ACC112 (cell line): ENCODE measurements around the gene MTTP.

Source experiments
- H2AFZ ChIP-seq: fragments of 200-600 bp; sonication (generic); one replicate; pipeline ENCODE4 v1.6.0; 2017; ENCODE audit warnings: antibody characterized with exemption, low read length; ENCODE audit not compliant: unreplicated experiment
- H3K27ac ChIP-seq: fragments of 200-600 bp; sonication (generic); 2 replicates; pipeline ENCODE4 v1.5.1; 2014; ENCODE audit warnings: low read depth, mild to moderate bottlenecking, antibody characterized with exemption, low read length, moderate library complexity
- H3K27me3 ChIP-seq: fragments of 200-600 bp; sonication (generic); 2 replicates; pipeline ENCODE4 v1.6.1; 2014; ENCODE audit warnings: mild to moderate bottlenecking, antibody characterized with exemption, low read length, moderate library complexity, mixed read lengths; ENCODE audit not compliant: insufficient read depth
- H3K36me3 ChIP-seq: fragments of 200-600 bp; sonication (generic); 2 replicates; pipeline ENCODE4 v1.6.1; 2016; ENCODE audit warnings: mild to moderate bottlenecking, antibody characterized with exemption, low read length, moderate library complexity, mixed read lengths; ENCODE audit not compliant: insufficient read depth
- H3K4me1 ChIP-seq: fragments of 200-600 bp; sonication (generic); one replicate; pipeline ENCODE4 v1.6.1; 2016; ENCODE audit warnings: low read length, mixed read lengths; ENCODE audit not compliant: insufficient read depth, unreplicated experiment, control insufficient read depth
- H3K4me3 ChIP-seq: fragments of 200-600 bp; sonication (generic); 2 replicates; pipeline ENCODE4 v1.5.1; 2014; ENCODE audit warnings: mild to moderate bottlenecking, low read depth, low read length
- H3K79me2 ChIP-seq: fragments of 200-600 bp; sonication (generic); one replicate; pipeline ENCODE4 v1.6.0; 2016; ENCODE audit warnings: low read length; ENCODE audit not compliant: control insufficient read depth, unreplicated experiment, insufficient read depth

Gene MTTP

GRCh38 chr4:99564921-99565320, 9.7 kb upstream of the MTTP start:
- Histone ChIP-seq H3K36me3 (no peaks in the 10 kb centered on the region), H3K27ac (no peak overlapping the region), H3K4me3 (no peak overlapping the region; the same call in 1 of the 2 replicates), H3K27me3 (0 out of 2 replicates have a peak, but pooled peaks cover 3% of the 10 kb centered on the region), H3K4me1 (no peaks in the 10 kb centered on the region), H3K79me2 (no peaks in the 10 kb centered on the region), H2AFZ (peak overlapping the region; percentile 70)

- H3K27me3 ChIP-seq, result peaks cover 39% of the 10 kb centered on the region
- H3K4me1 ChIP-seq, result no peaks in the 10 kb centered on the region
- H3K4me3 ChIP-seq, result no peak overlapping the region
- no peaks in the 10 kb centered on the region for H3K36me3 ChIP-seq
- no peaks in the 10 kb centered on the region for H3K79me2 ChIP-seq
- no peak overlapping the region for H2AFZ ChIP-seq
- no peak overlapping the region for H3K27ac ChIP-seq
Observed at GRCh38 chr4:99571883-99572282, 2.7 kb upstream of the MTTP start.

- Histone ChIP-seq H3K27ac (no peak overlapping the region), H2AFZ (no peak overlapping the region), H3K36me3 (no peaks in the 10 kb centered on the region), H3K4me1 (no peaks in the 10 kb centered on the region), H3K4me3 (no peak overlapping the region), H3K79me2 (no peaks in the 10 kb centered on the region), H3K27me3 (peaks cover 44% of the 10 kb centered on the region)
Observed at GRCh38 chr4:99572527-99573240, 1.9 kb upstream of the MTTP start.

GRCh38 chr4:99573735-99574368, 772 bp upstream of the MTTP start:
- Histone ChIP-seq H3K4me1 (no peaks in the 10 kb centered on the region), H3K27ac (no peak overlapping the region), H3K4me3 (no peak overlapping the region), H3K36me3 (no peaks in the 10 kb centered on the region), H3K79me2 (no peaks in the 10 kb centered on the region), H3K27me3 (peaks cover 55% of the 10 kb centered on the region), H2AFZ (no peak overlapping the region)

- H3K4me3 ChIP-seq, result no peak overlapping the region
- H3K79me2 ChIP-seq, result no peaks in the 10 kb centered on the region
- H3K4me1 ChIP-seq, result no peaks in the 10 kb centered on the region
- H2AFZ ChIP-seq, result no peak overlapping the region
- peaks cover 62% of the 10 kb centered on the region for H3K27me3 ChIP-seq
- no peaks in the 10 kb centered on the region for H3K36me3 ChIP-seq
- no peak overlapping the region for H3K27ac ChIP-seq
Observed at GRCh38 chr4:99578714-99579113, 4.1 kb downstream of the MTTP start.

GRCh38 chr4:99585516-99585915, 10.9 kb downstream of the MTTP start:
- Histone ChIP-seq H3K27me3 (peaks cover 53% of the 10 kb centered on the region), H3K4me3 (no peak overlapping the region), H3K36me3 (no peaks in the 10 kb centered on the region), H3K27ac (no peak overlapping the region), H3K79me2 (no peaks in the 10 kb centered on the region), H3K4me1 (no peaks in the 10 kb centered on the region), H2AFZ (no peak overlapping the region)

- Histone ChIP-seq H3K4me1 (no peaks in the 10 kb centered on the region), H3K4me3 (no peak overlapping the region), H3K27me3 (peaks cover 50% of the 10 kb centered on the region), H3K79me2 (no peaks in the 10 kb centered on the region), H2AFZ (no peak overlapping the region), H3K27ac (no peak overlapping the region), H3K36me3 (no peaks in the 10 kb centered on the region)
Observed at GRCh38 chr4:99586322-99586721, 11.7 kb downstream of the MTTP start.

GRCh38 chr4:99586797-99587196, 12.2 kb downstream of the MTTP start:
- no peaks in the 10 kb centered on the region for H3K4me1 ChIP-seq
- no peaks in the 10 kb centered on the region for H3K36me3 ChIP-seq
- no peak overlapping the region for H2AFZ ChIP-seq
- H3K27me3 ChIP-seq, result peaks cover 46% of the 10 kb centered on the region
- no peaks in the 10 kb centered on the region for H3K79me2 ChIP-seq
- H3K4me3 ChIP-seq, result no peak overlapping the region
- no peak overlapping the region for H3K27ac ChIP-seq

- Histone ChIP-seq H3K36me3 (no peaks in the 10 kb centered on the region), H3K27ac (no peak overlapping the region), H3K27me3 (peaks cover 41% of the 10 kb centered on the region), H3K4me3 (no peak overlapping the region), H2AFZ (no peak overlapping the region), H3K79me2 (no peaks in the 10 kb centered on the region), H3K4me1 (no peaks in the 10 kb centered on the region)
Observed at GRCh38 chr4:99587309-99587708, 12.7 kb downstream of the MTTP start.

GRCh38 chr4:99587803-99588202, 13.2 kb downstream of the MTTP start:
- Histone ChIP-seq H2AFZ (no peak overlapping the region), H3K4me3 (no peak overlapping the region), H3K36me3 (no peaks in the 10 kb centered on the region), H3K4me1 (no peaks in the 10 kb centered on the region), H3K79me2 (no peaks in the 10 kb centered on the region), H3K27ac (no peak overlapping the region), H3K27me3 (peaks cover 36% of the 10 kb centered on the region)

GRCh38 chr4:99591757-99592156, 17.1 kb downstream of the MTTP start:
- Histone ChIP-seq H3K27ac (no peak overlapping the region), H3K79me2 (no peaks in the 10 kb centered on the region), H3K36me3 (no peaks in the 10 kb centered on the region), H2AFZ (no peak overlapping the region), H3K27me3 (peaks cover 5% of the 10 kb centered on the region; the same call in 1 of the 2 replicates), H3K4me3 (no peak overlapping the region), H3K4me1 (no peaks in the 10 kb centered on the region)
